Adrenal gland (tissue), 12 donors: ENCODE measurements around the gene MOGAT3. TPM values are rescaled to one million over a fixed set of nuclear protein-coding genes. Genes with fewer than 3 reads are reported as not detected.

Experiments used
- DNase-seq, 7 donors: peaks; one replicate each; pipeline ENCODE4 v3.0.0-alpha.2; 2019 to 2020
- H3K27ac ChIP-seq, 5 donors: fragments of 200-600 bp; sonication (generic) in 4 of 5; 1 replicate in 3 of 5; 2 replicates in 2 of 5; pipeline versions ENCODE4 v1.5.1 to v1.8.0; 2016 to 2020; ENCODE audit warnings: mild to moderate bottlenecking in 1 of 5
- H3K27me3 ChIP-seq: fragments of 200-600 bp; 2 replicates; pipeline ENCODE4 v1.8.0; 2021
- H3K36me3 ChIP-seq, 2 donors: fragments of 200-600 bp; replicated peaks in 1 of 2; 1 replicate in 1 of 2; 2 replicates in 1 of 2; pipeline versions ENCODE4 v1.5.1 to v1.8.0; 2018 to 2022
- H3K4me1 ChIP-seq, 2 donors: fragments of 200-600 bp; replicated peaks in 1 of 2; 1 replicate in 1 of 2; 2 replicates in 1 of 2; pipeline versions ENCODE4 v1.5.1 to v1.8.0; 2018 to 2021
- H3K4me3 ChIP-seq, 4 donors: fragments of 200-600 bp; sonication (generic) in 3 of 4; one replicate each; pipeline ENCODE4 v1.5.1; 2016 to 2018
- H3K9me3 ChIP-seq, 3 donors: fragments of 200-600 bp; sonication (generic) in 1 of 3; replicated peaks in 1 of 3; 1 replicate in 2 of 3; 2 replicates in 1 of 3; pipeline versions ENCODE4 v1.5.1 to v1.8.0; 2016 to 2021
- POLR2A ChIP-seq, 2 donors: fragments of 450-650 bp; IDR thresholded peaks; one replicate each; pipeline ENCODE4 v1.6.1; 2017; ENCODE audit warnings: antibody characterized with exemption in 2 of 2, mild to moderate bottlenecking in 2 of 2, moderate library complexity in 1 of 2
- WGBS, 4 donors: extraction: QIAGEN DNeasy Blood & Tissue Kit in 2 of 4; methylation state at CpG; one replicate each; pipeline versions ENCODE4 v1.1.5 to v1.1.7; 2013 to 2017; 5-methylcytosine and 5-hydroxymethylcytosine counted together
- intact Hi-C, 2 donors: fragments of 100-400 bp; cut with DNase I; formaldehyde crosslinking; loops; one replicate each; pipeline versions ENCODE4 v1.14.1 to v1.15.0; 2022 to 2023
- polyA plus RNA-seq, 3 donors: library from polyadenylated mRNA; stranded (reverse); fragments of 200-250 nt in 2 of 3; fragments of 350-450 nt in 1 of 3; fragmentation: Illumina TruSeq in 1 of 3; extraction: RNeasy Lipid Tissue Mini Kit (QIAGEN cat#74804) in 1 of 3; gene quantifications; one replicate each; pipeline ENCODE4 v1.2.3, GENCODE V29; 2013 to 2014
- total RNA-seq, 9 donors: library from RNA; depleted of rRNA in 4 of 9; stranded (reverse); fragments of >200 nt in 4 of 9; fragments of 120-200 nt in 1 of 9; fragmentation: NEBNext Ultra II Directional in 1 of 9; extraction: Animal tissue kit (Norgen Biotek cat#: 25700) in 1 of 9; gene quantifications; one replicate each; pipeline versions ENCODE4 v1.1.0 to v1.2.4, GENCODE V29; 2013 to 2023
- TF ChIP-seq, protein P1 (sequence below), 6 experiments: fragments of 450-650 bp in 4 of 6; fragments of 200-600 bp in 2 of 6; sonication (generic) in 1 of 6; IDR thresholded peaks; 1 replicate in 5 of 6; 2 replicates in 1 of 6; pipeline versions ENCODE4 v1.5.1 to v1.8.0; 2016 to 2021; ENCODE audit warnings: antibody characterized with exemption in 6 of 6, mild to moderate bottlenecking in 2 of 6, moderate library complexity in 1 of 6
- donor health status: healthy with polysubstance abuse.
- donor health status: Bipolar disorder and iron deficiency.
- donor health status: DM: yes; HTN: yes; CAD: no.
- donor health status: DM: no; HTN: no; CAD: no.
- donor health status: DM: no; HTN: no; CAD: no.
- donor health status: DM: yes; HTN: yes; CAD: no.

Gene MOGAT3
- total and polyA plus RNA-seq, 12 donors = not detected

DNA sequence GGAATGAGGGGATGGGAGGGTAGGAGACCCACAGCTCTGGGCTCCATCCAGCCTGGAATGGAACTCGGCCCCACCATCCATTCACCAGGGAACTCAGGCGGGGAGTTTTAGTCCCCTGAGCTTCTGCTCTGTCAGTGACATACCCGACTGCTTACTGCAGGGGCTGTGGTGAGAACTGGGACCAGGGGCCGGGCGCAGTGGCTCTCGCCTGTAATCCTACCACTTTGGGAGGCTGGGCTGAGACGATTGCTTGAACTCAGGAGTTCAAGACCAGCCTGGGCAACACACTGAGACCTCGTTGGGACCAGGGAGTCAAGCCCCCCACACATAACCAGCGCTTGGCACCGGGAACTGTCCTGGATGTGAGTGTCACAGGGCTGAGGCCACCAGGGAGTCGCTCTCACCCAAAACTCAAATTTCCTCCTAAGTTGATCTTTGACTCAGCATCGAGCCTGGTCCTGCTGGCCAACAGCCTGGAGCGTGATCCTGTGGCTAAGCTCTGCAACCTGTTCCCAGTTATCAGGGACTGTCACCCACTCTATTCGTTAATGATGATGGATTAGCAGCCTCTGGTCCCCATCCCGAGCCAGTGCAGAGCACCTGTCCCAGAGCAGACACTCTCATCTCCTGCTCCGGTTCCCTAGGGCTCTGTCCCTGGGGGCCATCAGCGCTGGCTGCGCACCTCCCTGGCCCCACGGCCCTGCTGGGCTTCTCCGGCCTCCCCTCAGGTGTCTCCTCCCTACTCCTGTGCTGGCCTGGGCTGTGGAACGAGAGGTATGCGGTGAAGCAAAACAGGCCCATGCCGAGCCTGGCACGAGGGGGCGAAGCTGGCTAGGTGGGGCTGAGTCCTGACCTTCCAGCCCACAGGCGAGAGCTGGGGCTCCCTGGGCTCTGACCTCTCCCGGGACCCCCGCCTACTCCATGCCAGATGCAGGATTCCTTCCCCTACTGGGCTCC lies 37.7 kb upstream of the MOGAT3 start:
- peaks cover 0 to 27% of the 10 kb centered on the region in 2 donors for H3K36me3 ChIP-seq
- TF ChIP-seq POLR2A (IDR thresholded peaks at IDR 0.05) = no peak
- TF ChIP-seq, protein P1, sequence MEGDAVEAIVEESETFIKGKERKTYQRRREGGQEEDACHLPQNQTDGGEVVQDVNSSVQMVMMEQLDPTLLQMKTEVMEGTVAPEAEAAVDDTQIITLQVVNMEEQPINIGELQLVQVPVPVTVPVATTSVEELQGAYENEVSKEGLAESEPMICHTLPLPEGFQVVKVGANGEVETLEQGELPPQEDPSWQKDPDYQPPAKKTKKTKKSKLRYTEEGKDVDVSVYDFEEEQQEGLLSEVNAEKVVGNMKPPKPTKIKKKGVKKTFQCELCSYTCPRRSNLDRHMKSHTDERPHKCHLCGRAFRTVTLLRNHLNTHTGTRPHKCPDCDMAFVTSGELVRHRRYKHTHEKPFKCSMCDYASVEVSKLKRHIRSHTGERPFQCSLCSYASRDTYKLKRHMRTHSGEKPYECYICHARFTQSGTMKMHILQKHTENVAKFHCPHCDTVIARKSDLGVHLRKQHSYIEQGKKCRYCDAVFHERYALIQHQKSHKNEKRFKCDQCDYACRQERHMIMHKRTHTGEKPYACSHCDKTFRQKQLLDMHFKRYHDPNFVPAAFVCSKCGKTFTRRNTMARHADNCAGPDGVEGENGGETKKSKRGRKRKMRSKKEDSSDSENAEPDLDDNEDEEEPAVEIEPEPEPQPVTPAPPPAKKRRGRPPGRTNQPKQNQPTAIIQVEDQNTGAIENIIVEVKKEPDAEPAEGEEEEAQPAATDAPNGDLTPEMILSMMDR (IDR thresholded peaks at IDR 0.05) = no peak
- peak overlapping the region; percentile 23 to 88 (median 55) for H3K27ac ChIP-seq
- H3K4me1 ChIP-seq = peaks cover 21 to 22% of the 10 kb centered on the region in 2 donors
- DNase-seq = peak in 2 of 7 donors; percentile 18 to 26
- no peak overlapping the region for H3K4me3 ChIP-seq
- no peaks in the 10 kb centered on the region for H3K9me3 ChIP-seq
- H3K27me3 ChIP-seq = no peaks in the 10 kb centered on the region
- intact Hi-C loops = no loop called here
- WGBS, 4 donors = 59 to 67% (median 64%) methylated on average over 11 to 28 of the region's 28 CpGs

DNA sequence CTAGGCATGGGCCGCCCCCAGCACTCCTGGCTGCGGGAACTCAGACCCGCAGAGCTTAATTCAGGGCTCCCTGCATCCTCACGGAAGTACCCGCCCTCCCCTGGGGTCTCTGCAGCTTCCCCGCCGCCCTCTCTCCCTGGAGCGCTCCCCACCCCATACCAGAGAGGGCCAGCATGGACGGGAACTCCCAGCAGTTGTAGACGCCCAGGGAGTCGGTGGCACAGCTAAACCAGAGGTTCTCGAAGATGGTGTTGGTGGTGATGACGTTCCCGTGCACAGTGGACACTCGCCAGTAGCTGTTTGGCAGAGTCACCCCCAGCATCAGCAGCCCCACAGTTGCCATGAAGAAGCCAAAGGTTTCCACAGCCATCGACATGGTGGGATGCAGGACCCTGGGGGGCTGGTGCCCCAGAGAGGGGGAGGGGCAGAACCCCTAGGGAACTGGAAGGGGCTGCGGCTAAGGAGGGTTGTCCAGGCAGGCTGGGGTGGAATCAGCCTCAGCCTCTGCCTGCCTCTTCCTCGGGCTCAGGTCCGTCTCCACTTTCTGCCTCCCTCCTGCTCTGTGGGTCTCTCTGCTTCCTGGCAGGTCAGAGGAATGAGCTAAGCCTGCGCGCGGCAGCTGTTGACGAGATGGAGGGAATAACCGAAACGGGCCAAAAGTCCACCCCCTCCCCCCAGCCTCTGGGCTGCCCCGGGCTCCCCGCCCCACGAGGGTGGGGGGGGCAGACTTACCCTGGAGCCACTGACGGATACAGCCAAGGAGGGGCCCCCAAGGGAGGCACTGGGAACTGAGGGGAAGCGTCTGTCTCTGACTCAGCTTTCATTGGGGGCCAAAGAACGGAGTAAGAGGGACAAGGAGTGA lies 36.6 kb upstream of the MOGAT3 start, which contains the start of gene CLDN15:
CLDN15 (minus strand) TSS at position 597 of the 862 bp plus-strand sequence; CDS start at position 376, 221 bp downstream.
- Histone ChIP-seq H3K4me1 (peaks cover 16 to 20% of the 10 kb centered on the region in 2 donors), H3K4me3 (no peak within 1 kb of the TSS), H3K36me3 (peaks cover 0 to 27% of the 10 kb centered on the region in 2 donors), H3K27ac (peak within 1 kb of the TSS in 4 of 5 donors; percentile 23 to 88 (median 56)), H3K27me3 (no peaks in the 10 kb centered on the region), H3K9me3 (no peaks in the 10 kb centered on the region)
- whole genome bisulfite sequencing, 4 donors = 55 to 64% (median 63%) methylated on average over 19 to 31 of the region's 31 CpGs
- TF ChIP-seq, protein P1 (IDR thresholded peaks at IDR 0.05) = no peak
- no peak for TF ChIP-seq POLR2A (IDR thresholded peaks at IDR 0.05)
- DNase-seq = peak in 4 of 7 donors; percentile 13 to 69 (median 31)
- intact Hi-C loops = no loop called here

DNA sequence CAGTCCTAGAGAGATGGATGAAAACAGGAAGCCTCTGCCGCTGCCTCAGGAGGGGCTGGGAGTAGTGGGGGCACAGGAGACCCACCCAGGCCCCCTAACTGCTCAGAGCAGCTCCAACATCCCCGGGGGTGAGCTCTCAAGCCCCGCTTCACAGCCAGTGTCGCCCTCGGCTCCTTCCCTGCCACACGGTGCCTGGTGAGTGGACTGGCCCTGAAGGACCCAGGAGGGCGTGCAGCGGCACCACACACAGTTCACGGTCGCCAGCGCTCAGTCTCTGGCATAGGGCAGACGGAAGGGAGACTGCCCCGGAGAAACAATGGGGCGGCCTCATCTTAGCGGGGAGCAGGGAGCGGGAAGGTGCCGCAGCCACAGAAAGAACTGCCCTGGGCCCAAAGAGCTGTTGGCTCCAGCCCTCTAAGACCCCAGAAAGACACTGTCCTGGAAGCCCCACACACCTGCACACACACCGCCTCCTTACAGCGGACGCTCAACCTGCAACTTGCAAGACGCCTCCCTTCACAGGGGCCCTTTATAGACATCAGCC lies 35.5 kb upstream of the MOGAT3 start:
- H3K27ac ChIP-seq = no peak overlapping the region
- TF ChIP-seq, protein P1 (IDR thresholded peaks at IDR 0.05) = no peak
- no peak for TF ChIP-seq POLR2A (IDR thresholded peaks at IDR 0.05)
- no peaks in the 10 kb centered on the region for H3K27me3 ChIP-seq
- no peaks in the 10 kb centered on the region for H3K9me3 ChIP-seq
- DNase-seq = peak in 1 of 7 donors; percentile 15
- no peak overlapping the region for H3K4me3 ChIP-seq
- H3K4me1 ChIP-seq = peaks cover 16 to 30% of the 10 kb centered on the region in 2 donors
- H3K36me3 ChIP-seq = peaks cover 0 to 27% of the 10 kb centered on the region in 2 donors
- WGBS, 4 donors = 81 to 96% (median 86%) methylated on average over 8 to 21 of the region's 21 CpGs
- intact Hi-C loops = no loop called here
